ENCODE results near the gene CWC27. TPM values are rescaled to one million over a fixed set of nuclear protein-coding genes. Genes with fewer than 3 reads are reported as not detected.

Gene CWC27
- total RNA-seq, 6 donors from 2014 or later: 8.0 to 21.2 (median 14.6) TPM

GRCh38 chr5:64873441-64873840 is 104.7 kb downstream of the CWC27 start:
- ATAC-seq (ENCODE audit: low FRiP score in 2 of 2) (no peak), DNase-seq (no peak)
- H3K27ac ChIP-seq: no peak overlapping the region
- H3K9me3 ChIP-seq: no peaks in the 10 kb centered on the region
- H3K4me1 ChIP-seq: peaks cover 0 to 3% (median 3%) of the 10 kb centered on the region in 4 donors
- no peaks in the 10 kb centered on the region for H3K27me3 ChIP-seq
- H3K36me3 ChIP-seq: no peaks in the 10 kb centered on the region
- TF ChIP-seq POLR2A (IDR thresholded peaks at IDR 0.05): no peak
- TF ChIP-seq POLR2AphosphoS5 (IDR thresholded peaks at IDR 0.05): no peak
- no peak for TF ChIP-seq CTCF (IDR thresholded peaks at IDR 0.05)
- no peak for TF ChIP-seq EP300 (IDR thresholded peaks at IDR 0.05)
- no peak overlapping the region for H3K4me3 ChIP-seq

- no peak for TF ChIP-seq POLR2A (IDR thresholded peaks at IDR 0.05)
- TF ChIP-seq EP300 (IDR thresholded peaks at IDR 0.05): no peak
- no peak for TF ChIP-seq CTCF (IDR thresholded peaks at IDR 0.05)
- Histone ChIP-seq H3K36me3 (no peaks in the 10 kb centered on the region), H3K9me3 (no peaks in the 10 kb centered on the region), H3K27me3 (no peaks in the 10 kb centered on the region), H3K4me1 (peaks cover 0 to 3% (median 3%) of the 10 kb centered on the region in 4 donors), H3K27ac (no peak overlapping the region), H3K4me3 (no peak overlapping the region)
- DNase-seq: no peak
- ATAC-seq (ENCODE audit: low FRiP score in 2 of 2): no peak
Observed at GRCh38 chr5:64874753-64875152, 106.0 kb downstream of the CWC27 start.

GRCh38 chr5:64876203-64876602 is 107.5 kb downstream of the CWC27 start:
- Histone ChIP-seq H3K9me3 (no peaks in the 10 kb centered on the region), H3K4me1 (peaks cover 0 to 3% (median 3%) of the 10 kb centered on the region in 4 donors), H3K27ac (no peak overlapping the region), H3K27me3 (no peaks in the 10 kb centered on the region), H3K36me3 (no peaks in the 10 kb centered on the region), H3K4me3 (no peak overlapping the region)
- ATAC-seq (ENCODE audit: low FRiP score in 2 of 2): no peak
- no peak for DNase-seq
- 30 to 38% methylated on average over 1 of the region's 1 CpG for WGBS, 2 donors
- TF ChIP-seq POLR2A (IDR thresholded peaks at IDR 0.05) (no peak), POLR2AphosphoS5 (IDR thresholded peaks at IDR 0.05) (no peak), EP300 (IDR thresholded peaks at IDR 0.05) (no peak), CTCF (IDR thresholded peaks at IDR 0.05) (no peak)

- Histone ChIP-seq H3K27ac (no peak overlapping the region), H3K4me1 (peaks cover 0 to 3% (median 0%) of the 10 kb centered on the region in 4 donors), H3K9me3 (no peaks in the 10 kb centered on the region), H3K4me3 (no peak overlapping the region), H3K36me3 (no peaks in the 10 kb centered on the region), H3K27me3 (no peaks in the 10 kb centered on the region)
- ATAC-seq (ENCODE audit: low FRiP score in 2 of 2) (no peak), DNase-seq (no peak)
- no peak for TF ChIP-seq CTCF (IDR thresholded peaks at IDR 0.05)
- TF ChIP-seq POLR2A (IDR thresholded peaks at IDR 0.05): no peak
- no peak for TF ChIP-seq POLR2AphosphoS5 (IDR thresholded peaks at IDR 0.05)
- no peak for TF ChIP-seq EP300 (IDR thresholded peaks at IDR 0.05)
- 85 to 97% methylated on average over 1 of the region's 1 CpG for WGBS, 2 donors
Observed at GRCh38 chr5:64880821-64881220, 112.1 kb downstream of the CWC27 start.

- ATAC-seq (ENCODE audit: low FRiP score in 2 of 2) (no peak), DNase-seq (no peak)
- 94 to 96% methylated on average over 1 of the region's 1 CpG for WGBS, 2 donors
- no peaks in the 10 kb centered on the region for H3K4me1 ChIP-seq
- TF ChIP-seq POLR2A (IDR thresholded peaks at IDR 0.05): no peak
- TF ChIP-seq EP300 (IDR thresholded peaks at IDR 0.05): no peak
- TF ChIP-seq CTCF (IDR thresholded peaks at IDR 0.05): no peak
- TF ChIP-seq POLR2AphosphoS5 (IDR thresholded peaks at IDR 0.05): no peak
- no peak overlapping the region for H3K4me3 ChIP-seq
- H3K27me3 ChIP-seq: no peaks in the 10 kb centered on the region
- no peaks in the 10 kb centered on the region for H3K36me3 ChIP-seq
- no peaks in the 10 kb centered on the region for H3K9me3 ChIP-seq
- H3K27ac ChIP-seq: no peak overlapping the region
Observed at GRCh38 chr5:64883912-64884311, 115.2 kb downstream of the CWC27 start.

All from upper lobe of left lung (tissue), 6 donors.